Mesodermal cell (in vitro differentiated cells): ENCODE data around the gene GNL3.
"Not testable (repeated sequence)": the region's sequence is repeated elsewhere in the genome, so short reads cannot be mapped to it uniquely, and the experiment has no call there.

Experiments used
- H3K27ac ChIP-seq: 2 replicates; pipeline ENCODE4 v1.7.0; 2013; ENCODE audit warnings: mild to moderate bottlenecking, low read depth, low read length, moderate library complexity; ENCODE audit not compliant: severe bottlenecking
- H3K36me3 ChIP-seq: 2 replicates; pipeline ENCODE4 v1.7.1; 2013; ENCODE audit warnings: mild to moderate bottlenecking, low read length, moderate library complexity; ENCODE audit not compliant: control insufficient read depth, insufficient read depth
- H3K4me1 ChIP-seq: one replicate; pipeline ENCODE4 v1.7.1; 2013; ENCODE audit warnings: mild to moderate bottlenecking, low read length; ENCODE audit not compliant: insufficient read depth, control insufficient read depth, poor library complexity, severe bottlenecking
- H3K4me3 ChIP-seq: 2 replicates; pipeline ENCODE4 v1.7.0; 2013; ENCODE audit warnings: low read length, control low read depth, mild to moderate bottlenecking; ENCODE audit not compliant: insufficient read depth, poor library complexity, severe bottlenecking; ENCODE audit errors: extremely low read depth
- H3K9me3 ChIP-seq: 2 replicates; pipeline ENCODE4 v1.7.1; 2013; ENCODE audit warnings: mild to moderate bottlenecking, low read length, moderate library complexity; ENCODE audit not compliant: control insufficient read depth
- WGBS, 2 experiments: methylation state at CpG; one replicate each; pipeline ENCODE4 v1.1.5; 2013; ENCODE audit warnings: missing lambda C conversion rate in 2 of 2; ENCODE audit not compliant: insufficient coverage in 2 of 2; 5-methylcytosine and 5-hydroxymethylcytosine counted together

The GNL3 gene

DNA sequence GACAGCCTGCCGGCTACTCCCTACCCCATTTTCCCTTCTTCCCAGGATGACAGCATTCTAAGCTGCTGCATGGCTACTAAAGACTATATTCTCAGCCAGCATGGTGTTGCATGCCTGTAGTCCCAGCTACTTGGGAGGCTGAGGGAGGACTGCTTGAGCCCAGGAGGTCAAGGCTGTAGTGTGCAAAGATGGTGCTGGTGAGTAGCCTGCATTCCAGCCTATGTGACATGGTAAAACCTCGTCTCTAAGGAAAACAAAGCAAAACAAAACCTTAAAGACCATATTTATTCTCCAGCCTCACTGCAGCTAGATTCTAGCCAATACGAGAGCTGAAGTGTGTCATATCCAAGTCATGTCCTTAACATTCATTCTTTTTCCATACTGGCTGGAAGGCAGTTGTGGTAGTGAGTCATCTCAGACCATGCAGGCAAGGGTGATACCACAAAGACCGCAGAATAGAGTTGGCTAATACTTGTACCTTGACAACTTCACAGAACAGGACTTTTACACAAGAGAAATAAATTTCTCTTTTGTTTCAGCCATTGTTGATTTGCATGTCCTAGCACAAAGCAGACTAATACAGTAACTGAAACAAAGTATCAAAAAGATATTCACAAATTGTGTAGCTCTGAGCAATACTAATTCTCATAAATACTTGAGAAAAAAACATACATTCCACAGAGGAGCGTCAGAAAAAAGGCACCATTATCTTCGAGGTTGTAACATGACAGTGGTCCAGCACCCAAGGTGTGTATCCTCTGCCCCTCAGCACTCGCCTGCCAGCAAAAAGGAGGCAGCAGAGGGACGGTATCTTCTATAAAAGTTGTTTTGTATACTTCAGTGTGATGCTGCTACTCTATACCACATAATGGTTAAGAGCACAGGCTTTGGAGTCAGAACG is 15.0 kb upstream of the GNL3 start:
- H3K4me3 ChIP-seq: no peak overlapping the region
- peaks cover 68% of the 10 kb centered on the region for H3K36me3 ChIP-seq
- peak overlapping the region; percentile 73 for H3K27ac ChIP-seq
- H3K4me1 ChIP-seq: peaks cover 12% of the 10 kb centered on the region
- no peaks in the 10 kb centered on the region for H3K9me3 ChIP-seq
- WGBS, 2 experiments: 80 to 82% methylated on average over 1 to 4 of the region's 9 CpGs

DNA sequence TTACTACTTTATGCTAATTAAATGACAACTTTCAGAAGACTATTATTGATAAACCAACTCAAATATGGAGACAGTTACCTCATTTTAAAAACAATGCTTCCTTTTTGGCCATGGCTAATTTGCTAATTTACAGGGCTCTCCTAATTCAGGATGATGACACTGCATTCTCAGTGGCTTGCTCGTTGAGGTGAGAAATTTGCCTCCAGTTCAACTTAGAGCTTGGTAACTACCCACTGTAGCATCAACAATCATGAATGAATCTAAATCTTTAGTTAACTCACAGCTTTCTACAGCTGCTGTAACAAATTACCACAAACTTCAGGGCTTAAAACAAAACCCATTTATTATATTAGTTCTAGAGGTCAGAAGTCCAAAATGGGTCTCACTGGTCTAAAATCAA is 14.2 kb upstream of the GNL3 start:
- no peak overlapping the region for H3K4me3 ChIP-seq
- peaks cover 12% of the 10 kb centered on the region for H3K4me1 ChIP-seq
- no peaks in the 10 kb centered on the region for H3K9me3 ChIP-seq
- peak overlapping the region; percentile 73 for H3K27ac ChIP-seq
- H3K36me3 ChIP-seq: peaks cover 68% of the 10 kb centered on the region
- 100% methylated on average over 1 of the region's 1 CpG; no CpG with 5 or more reads in 1 of the 2 experiments for WGBS, 2 experiments

- H3K4me1 ChIP-seq, H3K27ac ChIP-seq, H3K9me3 ChIP-seq, H3K4me3 ChIP-seq: not testable (repeated sequence)
- 57 to 75% methylated on average over 1 of the region's 3 CpGs for WGBS, 2 experiments
- peaks cover 82% of the 10 kb centered on the region for H3K36me3 ChIP-seq
These were observed 9.6 kb upstream of the GNL3 start for GRCh38 chr3:52676201-52676600.

DNA sequence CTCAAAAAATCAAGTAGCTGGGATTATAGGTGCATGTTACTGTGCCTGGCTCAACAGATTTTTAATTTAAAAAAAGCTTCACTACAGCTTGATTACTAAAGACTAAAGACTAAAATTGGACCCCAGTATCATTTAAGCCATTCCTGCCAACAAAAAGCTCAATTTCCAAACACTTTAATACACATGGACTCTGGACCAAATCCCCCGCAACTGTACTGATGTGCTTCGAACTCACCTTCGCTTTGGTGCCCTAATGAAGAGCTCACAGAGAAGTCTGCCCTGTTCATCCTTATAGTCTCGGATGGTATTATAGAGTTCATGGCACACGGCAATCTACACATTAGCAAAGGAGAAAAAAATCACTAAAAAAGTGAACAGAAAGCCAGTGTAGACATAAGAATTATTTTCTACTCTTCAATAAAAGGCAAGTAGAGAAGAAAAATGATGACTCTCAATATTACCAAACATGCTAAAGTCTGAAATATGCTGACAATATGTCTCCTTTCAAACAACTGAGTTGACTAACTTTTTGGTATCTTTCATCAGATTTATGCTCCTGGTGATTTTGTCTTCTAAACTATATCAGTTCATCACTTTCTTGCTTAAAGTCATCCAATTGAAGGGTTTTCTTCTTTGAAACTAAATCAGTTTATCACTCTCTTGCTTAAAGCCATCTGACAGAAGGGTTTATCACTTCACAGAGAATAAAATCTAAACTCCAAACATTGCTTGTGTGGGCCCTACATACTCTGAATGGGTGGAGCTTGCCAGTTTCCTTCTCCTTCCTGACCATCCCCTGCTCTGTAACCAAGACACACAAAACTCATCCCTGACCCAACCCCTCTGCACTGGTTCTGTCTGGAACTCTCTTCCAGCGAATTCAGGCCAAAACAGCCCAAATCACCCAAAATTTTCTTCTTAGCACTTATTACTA is 7.3 kb upstream of the GNL3 start:
- Histone ChIP-seq H3K36me3 (peaks cover 72% of the 10 kb centered on the region), H3K9me3 (no peaks in the 10 kb centered on the region), H3K4me1 (no peaks in the 10 kb centered on the region), H3K27ac (no peak overlapping the region), H3K4me3 (no peak overlapping the region)
- 97 to 98% methylated on average over 4 of the region's 6 CpGs for WGBS, 2 experiments

DNA sequence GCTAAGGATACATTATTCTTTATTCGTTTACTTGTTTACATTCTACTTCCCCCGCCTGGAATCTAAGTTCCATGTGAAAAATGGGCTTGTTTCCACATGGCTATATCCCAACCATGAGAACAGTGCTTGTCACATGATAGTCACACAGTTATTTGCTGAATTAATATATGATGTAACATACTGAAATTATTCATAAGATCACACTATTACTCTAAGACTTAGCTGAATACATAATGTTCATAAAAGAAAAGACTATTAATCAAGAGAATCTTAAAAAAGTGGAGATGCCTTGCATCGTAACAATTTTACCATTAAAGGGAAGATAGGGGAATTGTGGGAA is 6.7 kb upstream of the GNL3 start:
- no peaks in the 10 kb centered on the region for H3K4me1 ChIP-seq
- H3K9me3 ChIP-seq: no peaks in the 10 kb centered on the region
- WGBS, 2 experiments: 86% methylated on average over 1 of the region's 3 CpGs; no CpG with 5 or more reads in 1 of the 2 experiments
- no peak overlapping the region for H3K4me3 ChIP-seq
- H3K36me3 ChIP-seq: peaks cover 72% of the 10 kb centered on the region
- H3K27ac ChIP-seq: no peak overlapping the region

GRCh38 chr3:52679811-52680210 is 6.0 kb upstream of the GNL3 start:
- Histone ChIP-seq H3K27ac (no peak overlapping the region), H3K4me3 (no peak overlapping the region), H3K36me3 (peaks cover 69% of the 10 kb centered on the region), H3K9me3 (no peaks in the 10 kb centered on the region), H3K4me1 (no peaks in the 10 kb centered on the region)
- WGBS, 2 experiments: no CpG with 5 or more reads among the region's 1 CpG

DNA sequence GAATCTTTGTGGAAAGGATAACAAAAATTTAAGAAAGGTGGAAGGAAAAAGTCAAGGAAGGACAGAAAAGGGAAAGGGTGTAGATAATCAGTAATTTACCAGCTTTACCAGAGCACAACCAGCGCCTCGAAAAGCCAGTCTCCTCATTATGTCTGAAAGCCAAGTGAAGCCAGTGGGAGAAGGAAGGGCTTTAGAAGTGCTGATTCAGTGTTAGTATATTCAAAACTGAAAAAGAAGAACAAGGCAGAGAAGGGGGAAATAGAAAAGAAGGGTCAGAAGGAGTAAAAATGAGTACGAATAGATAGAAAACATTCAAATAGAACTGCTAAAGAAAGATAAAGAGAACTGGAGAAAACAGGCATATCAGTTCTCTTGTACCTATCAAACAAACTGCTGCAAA is 4.2 kb upstream of the GNL3 start:
- H3K27ac ChIP-seq: no peak overlapping the region
- peaks cover 52% of the 10 kb centered on the region for H3K36me3 ChIP-seq
- WGBS, 2 experiments: 88 to 94% methylated on average over 1 to 2 of the region's 3 CpGs
- H3K9me3 ChIP-seq: no peaks in the 10 kb centered on the region
- H3K4me3 ChIP-seq: no peak overlapping the region
- no peaks in the 10 kb centered on the region for H3K4me1 ChIP-seq

DNA sequence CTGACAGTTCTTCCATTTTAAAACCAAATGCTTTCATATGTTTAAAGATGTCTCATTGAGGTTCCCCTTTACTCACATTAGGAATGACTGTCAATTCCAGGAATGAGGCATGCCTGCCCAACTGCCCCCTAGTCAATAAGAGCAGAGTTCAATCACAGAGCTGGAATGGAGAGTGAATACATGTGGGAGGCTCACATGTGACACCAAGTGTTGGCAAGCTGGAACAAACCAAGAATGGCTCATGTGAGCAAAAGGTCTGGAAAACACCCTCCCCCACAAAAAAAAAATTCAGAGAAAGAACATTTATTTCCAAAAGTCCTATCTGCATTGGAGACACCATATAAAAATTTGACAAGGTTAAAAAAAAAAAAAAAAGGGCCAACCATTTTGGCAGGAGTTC is 3.8 kb upstream of the GNL3 start:
- Histone ChIP-seq H3K9me3 (no peaks in the 10 kb centered on the region), H3K36me3 (peaks cover 52% of the 10 kb centered on the region), H3K4me3 (no peak overlapping the region), H3K27ac (no peak overlapping the region), H3K4me1 (no peaks in the 10 kb centered on the region)

DNA sequence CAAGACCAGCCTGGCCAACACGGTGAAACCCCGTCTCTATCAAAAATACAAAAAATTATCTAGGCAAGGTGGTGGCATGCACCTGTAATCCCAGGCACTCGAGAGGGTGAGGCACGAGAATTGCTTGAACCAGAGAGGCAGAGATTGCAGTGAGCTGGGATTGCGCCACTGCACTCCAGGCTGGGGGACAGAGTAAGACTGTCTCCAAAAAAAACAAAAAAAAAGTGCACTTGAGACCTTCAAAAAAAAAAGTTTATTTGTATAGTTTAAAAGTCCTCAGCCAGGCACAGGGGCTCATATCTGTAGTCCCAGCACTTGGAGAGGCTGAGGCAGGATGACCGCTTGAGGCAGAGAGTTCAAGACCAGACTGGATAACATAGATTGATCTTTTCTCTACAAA is 2.2 kb upstream of the GNL3 start:
- peaks cover 53% of the 10 kb centered on the region for H3K36me3 ChIP-seq
- H3K27ac ChIP-seq: no peak overlapping the region
- 78 to 100% methylated on average over 2 to 3 of the region's 6 CpGs for WGBS, 2 experiments
- peaks cover 5% of the 10 kb centered on the region for H3K4me1 ChIP-seq
- no peaks in the 10 kb centered on the region for H3K9me3 ChIP-seq
- no peak overlapping the region for H3K4me3 ChIP-seq

- Histone ChIP-seq H3K27ac (no peak overlapping the region), H3K4me3 (peak overlapping the region; percentile 90), H3K36me3 (peaks cover 53% of the 10 kb centered on the region)
These were observed 1.6 kb upstream of the GNL3 start for GRCh38 chr3:52684184-52684583.

More at GRCh38 chr3:52684184-52684583, 1.6 kb upstream of the GNL3 start:
- Histone ChIP-seq H3K9me3 (no peaks in the 10 kb centered on the region), H3K4me1 (peaks cover 5% of the 10 kb centered on the region)
- no CpG with 5 or more reads among the region's 5 CpGs for WGBS, 2 experiments
